SK-N-SH (cell line): Measurements from ENCODE around the gene CRMP1. TPM values are rescaled to one million over a fixed set of nuclear protein-coding genes. Genes with fewer than 3 reads are reported as not detected.
"Not testable (repeated sequence)": the region's sequence is repeated elsewhere in the genome, so short reads cannot be mapped to it uniquely, and the experiment has no call there.

Source experiments
- CTCF ChIA-PET: fragments of 300-600, 350-600 bp; formaldehyde crosslinking; extraction: SDS; loops from one replicate; lab custom pipeline; 2021; lab: Yijun Ruan, JAX
- POLR2A ChIA-PET: fragments of 350-600 bp; sonication (Branson Sonifier 250); formaldehyde crosslinking; extraction: SDS; loops from one replicate; lab custom pipeline; 2020; ENCODE audit warnings: antibody characterized with exemption, inconsistent platforms; lab: Yijun Ruan, JAX
- DNase-seq: peaks from one replicate; pipeline ENCODE4 v3.0.0; 2012
- H2AFZ ChIP-seq: fragments of 200-600 bp; sonication (generic); 2 replicates; pipeline ENCODE4 v1.8.1; 2016; ENCODE audit warnings: antibody characterized with exemption, mild to moderate bottlenecking, low read depth
- H3F3A ChIP-seq: fragments of 200-600 bp; sonication (generic); replicated peaks from 2 replicates; pipeline ENCODE3; 2016; ENCODE audit warnings: antibody characterized with exemption, mild to moderate bottlenecking; ENCODE audit not compliant: insufficient read depth
- H3K27ac ChIP-seq, 2 experiments: fragments of 200-500 bp in 1 of 2; fragments of 200-600 bp in 1 of 2; sonication (Bioruptor generic) in 1 of 2; sonication (generic), shearing (Covaris generic) in 1 of 2; 2 replicates each; pipeline versions ENCODE4 v1.5.1 to v1.6.1; 2014 to 2016; ENCODE audit warnings: low read depth in 2 of 2, inconsistent platforms in 1 of 2, low read length in 1 of 2, mild to moderate bottlenecking in 1 of 2, mixed read lengths in 1 of 2
- H3K27me3 ChIP-seq: fragments of 200-600 bp; sonication (generic), shearing (Covaris generic); 2 replicates; pipeline ENCODE4 v1.6.1; 2016; ENCODE audit warnings: mixed run types; ENCODE audit not compliant: insufficient read depth
- H3K36me3 ChIP-seq, 2 experiments: fragments of 200-500 bp in 1 of 2; fragments of 200-600 bp in 1 of 2; sonication (Bioruptor generic) in 1 of 2; sonication (generic) in 1 of 2; replicated peaks in 1 of 2; 2 replicates each; pipeline versions ENCODE3 to v1.5.1; 2014 to 2016; ENCODE audit warnings: low read length in 1 of 2, mild to moderate bottlenecking in 1 of 2; ENCODE audit not compliant: insufficient read depth in 2 of 2, control insufficient read depth in 1 of 2
- H3K4me1 ChIP-seq, 2 experiments: fragments of 200-500 bp in 1 of 2; fragments of 200-600 bp in 1 of 2; sonication (Bioruptor generic) in 1 of 2; sonication (generic), shearing (Covaris generic) in 1 of 2; 2 replicates each; pipeline versions ENCODE4 v1.5.1 to v1.6.1; 2014 to 2016; ENCODE audit warnings: low read depth in 1 of 2, low read length in 1 of 2, mixed run types in 1 of 2; ENCODE audit not compliant: insufficient read depth in 2 of 2, control insufficient read depth in 1 of 2
- H3K4me2 ChIP-seq: fragments of 200-600 bp; sonication (generic), shearing (Covaris generic); 2 replicates; pipeline ENCODE4 v1.6.1; 2017; ENCODE audit warnings: mixed run types
- H3K4me3 ChIP-seq, 2 experiments: fragments of 200-500 bp in 1 of 2; fragments of 200-600 bp in 1 of 2; sonication (Bioruptor generic) in 1 of 2; sonication (generic), shearing (Covaris generic) in 1 of 2; 2 replicates each; pipeline versions ENCODE4 v1.5.1 to v1.8.1; 2014 to 2016; ENCODE audit warnings: low read depth in 2 of 2, inconsistent platforms in 1 of 2, low read length in 1 of 2, mild to moderate bottlenecking in 1 of 2, mixed read lengths in 1 of 2, moderate library complexity in 1 of 2
- H3K79me2 ChIP-seq: fragments of 200-600 bp; sonication (generic); 2 replicates; pipeline ENCODE4 v1.8.1; 2017; ENCODE audit warnings: mild to moderate bottlenecking; ENCODE audit not compliant: insufficient read depth
- H3K9ac ChIP-seq: fragments of 200-600 bp; sonication (generic); 2 replicates; pipeline ENCODE4 v1.6.1; 2017; ENCODE audit warnings: mixed run types
- H3K9me2 ChIP-seq: fragments of 200-600 bp; sonication (generic); 2 replicates; pipeline ENCODE4 v1.6.1; 2017; ENCODE audit warnings: mixed run types
- H3K9me3 ChIP-seq: fragments of 200-600 bp; sonication (generic); 2 replicates; pipeline ENCODE4 v1.6.1; 2017; ENCODE audit warnings: mixed run types, mild to moderate bottlenecking, moderate library complexity
- H4K20me1 ChIP-seq: fragments of 200-600 bp; sonication (generic); 2 replicates; pipeline ENCODE4 v1.6.1; 2017; ENCODE audit warnings: mild to moderate bottlenecking, mixed run types; ENCODE audit not compliant: insufficient read depth
- CTCF ChIP-seq: fragments of 200-600 bp; sonication (generic); IDR thresholded peaks from 2 replicates; pipeline ENCODE4 v1.6.1; 2017; ENCODE audit warnings: antibody characterized with exemption, mild to moderate bottlenecking, moderate library complexity
- FOXM1 ChIP-seq: IDR thresholded peaks from 2 replicates; pipeline ENCODE4 v1.4.0; 2012; ENCODE audit warnings: low read depth, mild to moderate bottlenecking
- JUND ChIP-seq: IDR thresholded peaks from 2 replicates; pipeline ENCODE4 v1.4.0; 2012
- RAD21 ChIP-seq: IDR thresholded peaks from 2 replicates; pipeline ENCODE4 v1.6.1; 2012; ENCODE audit warnings: mild to moderate bottlenecking, low read length
- REST ChIP-seq: IDR thresholded peaks from 2 replicates; pipeline ENCODE4 v1.6.1; 2012; ENCODE audit warnings: mild to moderate bottlenecking, low read depth, low read length, moderate library complexity
- SMC3 ChIP-seq: IDR thresholded peaks from 2 replicates; pipeline ENCODE4 v1.6.1; 2012; ENCODE audit warnings: low read depth, low read length, improper control_type of control experiment
- TAF1 ChIP-seq: IDR thresholded peaks from 2 replicates; pipeline ENCODE4 v1.6.1; 2012; ENCODE audit warnings: low read depth, mild to moderate bottlenecking, low read length, moderate library complexity, borderline replicate concordance
- USF2 ChIP-seq: fragments of 150-350 bp; IDR thresholded peaks from 2 replicates; pipeline ENCODE4 v1.6.1; 2017; ENCODE audit warnings: antibody characterized with exemption, low read length, low read depth, borderline replicate concordance
- YY1 ChIP-seq: IDR thresholded peaks from 2 replicates; pipeline ENCODE4 v1.4.0; 2012; ENCODE audit warnings: low read depth, mild to moderate bottlenecking
- WGBS: methylation state at CpG from one replicate; pipeline ENCODE4 v1.1.6; 2017; ENCODE audit warnings: low lambda C conversion rate; 5-methylcytosine and 5-hydroxymethylcytosine counted together
- polyA plus RNA-seq, 3 experiments: library from polyadenylated mRNA; depleted of rRNA; stranded (reverse); fragments of >200 nt; gene quantifications; 2 replicates each; pipeline ENCODE4 v1.2.3, GENCODE V29; 2012

CRMP1 gene
- polyA plus RNA-seq, 1 of the 3 experiments (the other 2 are of a cell fraction), result 3.4 TPM

- Histone ChIP-seq H3K36me3 (peaks cover 4 to 53% of the 10 kb centered on the region in 2 experiments), H3K27ac (no peak overlapping the region), H3K4me1 (peaks cover 0 to 10% of the 10 kb centered on the region in 2 experiments; a peak in 1 of 4 replicates), H4K20me1 (no peaks in the 10 kb centered on the region), H3K4me2 (no peak overlapping the region), H3K9me2 (no peaks in the 10 kb centered on the region), H3K9ac (no peak overlapping the region), H3K4me3 (no peak overlapping the region; a peak in 1 of 4 replicates), H3K27me3 (no peaks in the 10 kb centered on the region), H3K9me3 (no peaks in the 10 kb centered on the region), H3F3A (no peaks in the 10 kb centered on the region), H2AFZ (no peak overlapping the region), H3K79me2 (no peaks in the 10 kb centered on the region)
- 92% methylated on average over 7 of the region's 9 CpGs for WGBS
- POLR2A ChIA-PET, result interaction anchor here (0.9 kb wide), 1 partner anchor 168 kb away, joined by 3 read pairs; no protein-coding TSS in a partner anchor
- peak; percentile 49 for TF ChIP-seq SMC3
- no peak for TF ChIP-seq TAF1
- peak; percentile 76 for TF ChIP-seq RAD21
- peak; percentile 80 for TF ChIP-seq CTCF
- CTCF ChIA-PET, result interaction anchor here (0.8 to 3.0 kb wide), 17 partner anchors 8 to 762 kb away, joined by 3 to 32 read pairs (median 4); partner anchors contain the start of gene STK32B
- DNase-seq, result peak; percentile 58
Observed at GRCh38 chr4:5812506-5813229, 80.2 kb downstream of the CRMP1 start.

- 100% methylated on average over 4 of the region's 5 CpGs for WGBS
Observed at GRCh38 chr4:5812057-5812456, 80.8 kb downstream of the CRMP1 start.

GRCh38 chr4:5810770-5811430 is 82.0 kb downstream of the CRMP1 start:
- CTCF ChIA-PET, result interaction anchor here (0.8 to 1.0 kb wide), 2 partner anchors 10 to 12 kb away, joined by 3 read pairs; no protein-coding TSS in a partner anchor
- H3K4me1 ChIP-seq, result peaks cover 0 to 11% of the 10 kb centered on the region in 2 experiments; a peak in 1 of 4 replicates
- H3K9me3 ChIP-seq, result no peaks in the 10 kb centered on the region
- POLR2A ChIA-PET, result no interaction called here
- no peak for DNase-seq
- H3K79me2 ChIP-seq, result no peaks in the 10 kb centered on the region
- H3K9me2 ChIP-seq, result no peaks in the 10 kb centered on the region
- 89% methylated on average over 11 of the region's 12 CpGs for WGBS
- no peak overlapping the region for H3K27ac ChIP-seq
- H3K4me2 ChIP-seq, result no peak overlapping the region
- no peak overlapping the region for H3K9ac ChIP-seq
- H3F3A ChIP-seq, result no peaks in the 10 kb centered on the region
- no peaks in the 10 kb centered on the region for H4K20me1 ChIP-seq
- no peak overlapping the region for H2AFZ ChIP-seq
- H3K36me3 ChIP-seq, result peaks cover 10 to 45% of the 10 kb centered on the region in 2 experiments
- H3K27me3 ChIP-seq, result no peaks in the 10 kb centered on the region
- H3K4me3 ChIP-seq, result no peak overlapping the region; a peak in 1 of 4 replicates
- TF ChIP-seq REST, result no peak
- no peak for TF ChIP-seq USF2
- TF ChIP-seq FOXM1, result no peak
- TF ChIP-seq CTCF, result no peak
- no peak for TF ChIP-seq YY1
- TF ChIP-seq JUND, result no peak

More at GRCh38 chr4:5812057-5812456, 80.8 kb downstream of the CRMP1 start:
- H3K9ac ChIP-seq, H3K4me2 ChIP-seq, H3F3A ChIP-seq, H3K27ac ChIP-seq, H3K9me2 ChIP-seq, POLR2A ChIA-PET, H3K27me3 ChIP-seq, H3K4me3 ChIP-seq, H2AFZ ChIP-seq, H3K9me3 ChIP-seq, H4K20me1 ChIP-seq, H3K79me2 ChIP-seq, DNase-seq: not testable (repeated sequence)
- CTCF ChIA-PET, result interaction anchor here (1.1 to 3.0 kb wide), 8 partner anchors 11 to 761 kb away, joined by 3 to 32 read pairs (median 5); partner anchors contain the start of gene STK32B
- Histone ChIP-seq H3K4me1 (peaks cover 0 to 11% of the 10 kb centered on the region in 2 experiments; a peak in 1 of 4 replicates), H3K36me3 (peaks cover 4 to 48% of the 10 kb centered on the region in 2 experiments)
